Regular cardiac myocyte (primary cell): ENCODE data around the gene LRFN5. TPM values are rescaled to one million over a fixed set of nuclear protein-coding genes. Genes with fewer than 3 reads are reported as not detected.

Source experiments
- total RNA-seq: library from RNA; depleted of rRNA; stranded (reverse); fragments of >200 nt; gene quantifications from 2 replicates; pipeline ENCODE4 v1.2.3, GENCODE V29; 2014

LRFN5 gene
- total RNA-seq: 0.19 and 0.28 TPM in 2 replicates

DNA sequence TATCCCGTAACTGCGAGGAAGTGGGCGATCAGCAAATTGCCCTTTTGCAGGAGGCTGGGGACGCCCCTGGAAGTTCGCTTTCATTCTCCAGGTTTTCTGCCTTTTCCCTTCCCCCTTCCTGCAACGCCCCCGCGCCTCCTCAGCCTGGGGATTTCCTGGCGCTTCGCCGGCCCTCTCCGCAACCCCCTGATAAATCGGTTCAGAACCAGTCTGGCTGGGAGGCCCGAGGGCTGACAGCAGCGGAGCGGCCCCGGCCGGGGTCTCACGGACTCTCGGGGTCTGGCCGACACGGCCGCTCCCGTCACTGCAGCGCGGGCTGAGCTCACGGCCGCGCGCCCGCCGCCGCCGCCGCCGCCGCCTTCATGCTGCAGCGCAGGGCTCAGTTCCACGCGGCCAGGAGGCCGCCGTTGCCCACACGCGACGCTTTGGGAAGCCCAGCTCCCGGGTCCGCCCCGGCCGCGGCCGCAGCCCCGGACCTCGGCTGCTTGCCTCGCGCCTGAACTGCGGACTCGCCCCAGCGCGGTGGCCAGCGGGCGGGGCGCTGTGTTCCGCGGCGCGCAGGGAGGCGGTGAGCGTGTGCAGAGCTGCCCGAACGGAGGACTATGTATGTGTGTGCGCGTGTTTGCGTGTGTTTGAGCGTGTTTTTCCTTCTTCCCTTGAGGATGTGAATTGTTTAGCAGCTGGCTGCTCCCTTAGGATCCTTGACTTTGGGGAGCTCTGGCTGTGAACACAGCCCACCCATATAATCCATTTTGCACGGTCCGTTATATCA lies at the start of gene LRFN5:
Gene LRFN5, plus strand, starts transcription at position 345 of the 772 bp plus-strand sequence.

